22Rv1 (cell line): ENCODE results near the gene THSD4.

Source experiments
- ZFX ChIP-seq: fragments of 450-650 bp; IDR thresholded peaks from 2 replicates; pipeline ENCODE4 v1.6.1; 2017; ENCODE audit warnings: antibody characterized with exemption, borderline replicate concordance
- TF ChIP-seq, protein P1 (sequence below): fragments of 450-650 bp; IDR thresholded peaks from 2 replicates; pipeline ENCODE4 v1.5.1; 2017; ENCODE audit warnings: mild to moderate bottlenecking

DNA sequence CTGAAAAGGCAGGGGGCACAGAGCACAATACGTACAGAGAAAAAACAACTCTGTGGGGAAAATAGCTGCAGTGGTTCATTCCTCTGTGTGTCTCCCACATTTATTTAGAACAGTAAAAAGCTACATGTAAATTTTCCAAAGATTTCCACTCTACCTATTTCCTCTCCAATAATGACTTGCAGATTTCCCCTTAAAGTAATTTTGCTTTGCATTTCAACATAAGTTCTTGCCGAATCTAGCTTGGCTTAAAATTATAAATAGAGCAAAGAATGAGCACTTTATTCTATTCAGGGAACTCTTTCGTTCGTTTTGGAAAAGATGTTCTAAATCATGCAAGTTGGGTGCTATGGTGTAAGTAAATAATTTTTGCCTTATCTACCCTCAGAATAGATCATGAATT is 636.9 kb downstream of the THSD4 start:
- TF ChIP-seq, protein P1, sequence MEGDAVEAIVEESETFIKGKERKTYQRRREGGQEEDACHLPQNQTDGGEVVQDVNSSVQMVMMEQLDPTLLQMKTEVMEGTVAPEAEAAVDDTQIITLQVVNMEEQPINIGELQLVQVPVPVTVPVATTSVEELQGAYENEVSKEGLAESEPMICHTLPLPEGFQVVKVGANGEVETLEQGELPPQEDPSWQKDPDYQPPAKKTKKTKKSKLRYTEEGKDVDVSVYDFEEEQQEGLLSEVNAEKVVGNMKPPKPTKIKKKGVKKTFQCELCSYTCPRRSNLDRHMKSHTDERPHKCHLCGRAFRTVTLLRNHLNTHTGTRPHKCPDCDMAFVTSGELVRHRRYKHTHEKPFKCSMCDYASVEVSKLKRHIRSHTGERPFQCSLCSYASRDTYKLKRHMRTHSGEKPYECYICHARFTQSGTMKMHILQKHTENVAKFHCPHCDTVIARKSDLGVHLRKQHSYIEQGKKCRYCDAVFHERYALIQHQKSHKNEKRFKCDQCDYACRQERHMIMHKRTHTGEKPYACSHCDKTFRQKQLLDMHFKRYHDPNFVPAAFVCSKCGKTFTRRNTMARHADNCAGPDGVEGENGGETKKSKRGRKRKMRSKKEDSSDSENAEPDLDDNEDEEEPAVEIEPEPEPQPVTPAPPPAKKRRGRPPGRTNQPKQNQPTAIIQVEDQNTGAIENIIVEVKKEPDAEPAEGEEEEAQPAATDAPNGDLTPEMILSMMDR = no peak
- TF ChIP-seq ZFX = no peak
